Measurements from ENCODE around the gene MAP7D1.

The MAP7D1 gene

GRCh38 chr1:36126797-36127500 is 29.0 kb upstream of the MAP7D1 start:
- no peak for DNase-seq (ENCODE audit: low read depth in 2 of 2)

DNA sequence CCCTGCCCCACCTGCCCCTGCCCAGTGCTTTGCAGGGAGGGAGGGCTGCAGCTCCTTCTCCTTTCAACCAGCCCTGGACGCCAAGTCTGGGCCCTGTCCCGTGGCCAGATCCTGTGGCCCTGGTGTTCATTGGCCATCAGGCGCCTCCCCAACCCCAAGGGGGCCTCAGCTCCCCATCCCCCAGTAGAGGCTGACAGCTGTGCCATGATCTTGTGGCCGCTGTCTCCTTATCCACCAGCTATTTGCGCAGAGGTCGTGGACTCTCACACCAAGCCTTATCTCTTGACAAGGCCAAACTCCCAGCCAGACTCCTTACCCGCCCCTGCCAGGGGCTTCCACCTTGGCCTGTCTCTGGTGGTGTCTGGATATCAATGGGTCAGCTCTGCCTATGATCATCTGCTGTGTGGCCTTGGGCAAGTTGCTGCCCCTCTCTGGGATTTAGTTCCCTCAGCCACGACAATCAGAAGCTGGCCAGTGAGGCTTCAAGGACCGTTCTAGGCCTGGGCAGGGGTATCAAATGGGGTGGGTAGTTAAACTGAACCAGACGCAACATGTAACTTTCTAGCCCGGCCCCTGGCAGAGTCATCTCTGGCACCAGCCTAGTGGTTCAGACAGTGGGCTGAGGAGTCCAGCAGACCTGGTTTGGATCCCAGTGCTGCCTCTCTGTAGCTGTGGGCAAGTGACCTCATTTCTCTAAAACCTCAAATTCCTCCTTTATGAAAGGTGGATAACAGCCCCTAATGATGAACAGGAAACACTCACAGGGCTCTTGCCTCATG is 27.6 kb upstream of the MAP7D1 start:
- DNase-seq (ENCODE audit: low read depth in 2 of 2), result no peak

- no peak for DNase-seq (ENCODE audit: low read depth in 2 of 2)
Observed at GRCh38 chr1:36128905-36129206, 27.1 kb upstream of the MAP7D1 start.

DNA sequence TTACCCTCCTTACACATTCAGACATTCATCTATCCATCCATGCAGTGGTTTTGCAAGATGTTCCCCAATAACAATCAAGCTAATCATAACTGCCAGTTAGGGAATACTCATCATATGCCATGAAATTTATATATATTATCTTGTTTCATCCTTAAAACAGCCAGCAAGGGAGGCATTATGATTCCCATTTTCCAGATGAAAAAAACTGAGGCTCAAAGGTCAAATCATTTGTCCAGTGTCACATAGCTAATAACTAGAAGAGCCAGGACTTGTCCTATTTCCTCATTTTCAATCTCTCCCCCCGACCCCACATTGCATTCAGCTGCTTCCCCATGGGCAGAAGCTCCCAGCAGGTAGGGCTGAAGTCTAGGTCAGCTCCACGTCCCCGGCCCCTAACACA is 23.9 kb upstream of the MAP7D1 start:
- no peak for DNase-seq (ENCODE audit: low read depth in 2 of 2)

DNA sequence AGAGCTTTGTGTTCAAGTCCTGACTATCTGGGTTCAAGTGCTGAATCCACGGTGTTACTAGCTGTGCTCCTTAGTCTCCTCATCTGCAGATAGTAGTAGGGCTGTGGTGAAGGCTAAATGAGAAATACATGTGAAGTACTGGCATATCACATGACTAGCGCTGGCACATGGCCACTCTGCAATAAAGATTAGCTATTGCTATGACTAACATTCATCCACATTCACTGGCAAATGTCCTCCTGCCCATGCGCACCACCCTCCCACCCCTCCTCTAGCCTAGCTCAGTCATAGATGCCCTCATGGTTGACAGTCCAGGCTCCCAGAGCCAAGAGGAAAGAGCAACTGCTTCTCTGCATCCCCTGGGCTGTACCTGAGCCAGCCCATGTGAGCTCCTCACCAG is 22.5 kb upstream of the MAP7D1 start:
- no peak for DNase-seq (ENCODE audit: low read depth in 2 of 2)

- no peak for DNase-seq (ENCODE audit: low read depth in 2 of 2)
Observed at GRCh38 chr1:36134031-36134430, 21.9 kb upstream of the MAP7D1 start.

DNA sequence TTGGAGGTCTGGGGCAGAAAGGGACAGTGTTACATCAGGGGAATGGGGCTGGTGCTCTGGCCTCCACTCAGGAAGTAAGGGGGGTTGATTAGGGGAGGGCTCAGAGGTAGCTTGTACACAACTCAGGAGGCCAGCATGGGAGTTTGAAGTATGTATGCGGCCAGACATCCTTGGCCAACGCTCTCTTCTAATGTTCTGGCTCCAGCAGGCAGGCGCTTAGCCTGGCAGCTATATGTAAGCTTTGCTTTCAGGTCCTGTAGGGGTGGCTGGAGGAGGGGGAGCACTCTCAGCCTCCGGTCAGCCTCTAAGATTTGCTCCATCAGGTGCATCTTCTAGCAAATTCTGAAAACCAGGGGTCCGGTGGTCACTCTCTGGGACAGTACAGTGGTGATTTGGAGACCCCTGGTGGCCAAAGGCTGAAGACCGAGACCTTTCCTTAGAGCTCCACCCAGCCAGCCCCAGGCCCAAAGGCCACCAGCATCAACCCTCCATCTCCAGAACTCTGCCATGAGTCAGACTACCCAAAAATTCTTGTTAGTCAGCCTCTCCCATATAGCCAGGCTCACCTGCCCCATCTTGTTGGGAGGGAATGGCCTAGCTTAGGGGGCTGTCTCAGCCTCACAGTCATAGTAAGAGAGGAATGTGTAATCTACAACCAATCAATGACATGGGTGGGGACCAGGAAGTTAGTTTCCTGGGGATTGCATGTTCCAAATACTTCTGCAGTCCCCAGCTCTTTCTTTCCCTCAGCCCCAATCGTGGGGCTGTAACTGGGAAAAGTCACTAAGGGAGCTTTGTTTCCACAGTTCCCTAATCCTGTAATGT is 21.2 kb upstream of the MAP7D1 start:
- DNase-seq (ENCODE audit: low read depth in 2 of 2), result no peak

- DNase-seq (ENCODE audit: low read depth in 2 of 2), result no peak
Observed at GRCh38 chr1:36135330-36135667, 20.7 kb upstream of the MAP7D1 start.

DNA sequence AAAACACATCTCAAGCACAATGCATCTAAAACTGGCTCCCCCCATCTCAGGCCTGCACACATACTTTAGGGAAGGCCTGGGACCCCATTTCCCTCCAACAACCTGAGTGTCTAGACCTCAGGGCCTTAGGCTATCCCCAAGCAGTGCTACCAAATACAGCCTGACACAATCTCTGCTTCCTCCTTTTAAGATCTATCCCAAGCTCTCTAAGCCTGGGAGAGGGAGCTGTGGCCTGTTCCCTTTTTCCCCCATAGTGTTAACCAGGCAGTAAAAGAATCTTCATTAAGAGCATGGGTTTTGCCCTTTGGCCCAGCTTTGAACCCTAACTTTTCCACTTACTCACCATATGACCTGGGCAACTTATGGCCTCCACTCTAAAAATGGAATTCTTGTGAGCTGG is 20.2 kb upstream of the MAP7D1 start:
- no peak for DNase-seq (ENCODE audit: low read depth in 2 of 2)

- DNase-seq (ENCODE audit: low read depth in 2 of 2), result no peak
Observed at GRCh38 chr1:36136535-36136934, 19.4 kb upstream of the MAP7D1 start.

GRCh38 chr1:36137226-36137625 is 18.7 kb upstream of the MAP7D1 start:
- DNase-seq (ENCODE audit: low read depth in 2 of 2), result no peak

GRCh38 chr1:36137776-36138175 is 18.2 kb upstream of the MAP7D1 start:
- DNase-seq (ENCODE audit: low read depth in 2 of 2), result no peak

- no peak for DNase-seq (ENCODE audit: low read depth in 2 of 2)
Observed at GRCh38 chr1:36139521-36139920, 16.4 kb upstream of the MAP7D1 start.

GRCh38 chr1:36142121-36142520 is 13.8 kb upstream of the MAP7D1 start:
- DNase-seq (ENCODE audit: low read depth in 2 of 2), result no peak

DNA sequence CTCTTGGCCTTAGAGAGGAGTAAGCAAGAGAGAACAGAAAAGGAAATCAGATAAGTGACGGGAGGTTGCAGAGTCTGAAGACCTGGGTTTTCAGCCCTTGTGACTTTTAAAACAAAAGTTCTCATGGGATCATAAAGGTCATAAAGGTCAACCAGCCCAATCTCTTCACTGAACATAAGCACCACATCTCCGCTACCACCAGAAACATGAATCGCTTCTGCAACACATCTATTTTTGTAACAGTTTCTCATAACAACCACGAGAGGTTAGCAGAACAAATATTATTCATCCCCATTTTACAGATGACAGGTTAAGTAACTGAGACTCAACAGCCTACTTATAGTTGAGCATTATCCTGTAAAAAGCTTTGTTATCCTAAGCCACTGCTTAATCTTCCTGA is 12.5 kb upstream of the MAP7D1 start:
- DNase-seq (ENCODE audit: low read depth in 2 of 2), result no peak

DNA sequence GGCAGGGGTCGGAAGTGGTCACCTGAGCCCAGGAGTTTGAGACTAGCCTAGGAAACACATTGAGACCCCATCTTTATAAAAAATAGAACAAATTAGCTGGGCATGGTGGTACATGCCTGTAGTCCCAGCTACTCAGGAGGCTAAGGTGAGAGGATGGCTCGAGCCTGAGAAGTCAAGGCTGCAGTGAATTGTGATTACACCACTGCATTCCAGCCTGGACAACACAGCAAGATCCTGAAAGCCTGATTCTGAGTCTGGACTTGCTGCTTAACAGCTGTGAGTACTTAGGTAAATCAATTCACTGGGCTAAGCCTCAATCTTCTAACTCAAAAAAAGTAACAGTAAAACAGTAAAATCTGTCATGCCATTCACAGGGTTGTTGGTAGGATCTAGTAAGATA is 11.5 kb upstream of the MAP7D1 start:
- no peak for DNase-seq (ENCODE audit: low read depth in 2 of 2)

DNA sequence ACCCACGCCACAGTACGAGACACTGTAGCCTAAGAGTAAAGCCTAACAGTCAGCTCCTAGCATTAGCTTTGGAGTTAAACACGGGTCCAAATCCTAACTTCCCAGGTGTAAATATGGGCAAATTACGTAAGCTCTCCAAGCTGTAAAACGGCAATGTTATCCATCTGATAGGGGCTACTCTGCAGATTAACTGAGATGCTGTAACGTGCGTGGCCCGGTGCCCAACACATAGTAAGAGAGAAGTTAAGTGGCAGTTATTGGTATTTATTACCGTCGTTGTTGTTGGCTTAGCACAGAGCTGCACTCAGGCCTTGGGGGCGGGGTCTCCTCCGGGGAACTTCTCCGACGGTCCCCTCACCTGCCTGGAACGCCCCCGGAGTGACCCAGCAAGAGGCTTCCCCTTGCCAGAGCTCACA is 7.1 kb upstream of the MAP7D1 start:
- no peak for DNase-seq (ENCODE audit: low read depth in 2 of 2)

DNA sequence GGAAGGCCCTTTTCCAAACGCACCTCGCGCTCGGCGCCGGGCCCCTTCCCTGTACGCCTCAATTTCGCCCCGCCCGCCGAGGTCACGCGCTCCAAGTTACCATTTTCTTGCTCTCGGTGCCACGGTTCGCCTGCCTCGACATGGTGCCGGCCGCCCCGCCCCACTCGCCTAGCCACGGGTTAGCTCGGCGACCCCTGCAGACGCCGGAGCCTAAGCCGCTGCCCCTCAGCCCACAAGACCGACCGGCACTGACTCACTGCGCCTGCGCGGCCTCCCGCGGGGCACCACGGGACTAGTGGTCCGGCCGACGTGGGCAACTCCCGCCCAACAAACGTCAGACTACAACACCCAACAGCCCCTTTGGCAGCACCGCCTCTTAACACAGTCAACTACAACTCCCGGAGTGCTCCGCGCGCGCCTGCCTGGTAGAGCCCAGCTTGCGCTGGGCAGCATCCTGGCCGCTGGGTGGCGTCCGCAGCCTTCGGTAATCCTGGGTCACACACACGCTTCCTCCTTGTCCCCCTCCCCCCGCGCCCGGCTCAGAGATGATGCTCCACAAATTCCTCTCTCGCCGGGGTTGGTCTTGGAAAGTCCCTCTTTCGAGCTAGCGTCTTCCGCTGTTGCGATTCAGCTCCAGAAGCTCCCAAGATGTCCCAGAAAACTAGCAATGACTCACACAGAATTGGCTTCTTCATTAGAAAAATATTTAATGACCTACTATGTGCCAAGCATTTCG is 6.6 kb upstream of the MAP7D1 start, which contains the start of gene TRAPPC3:
TSS of gene TRAPPC3 (minus strand) at position 250 of the 736 bp plus-strand sequence. CDS start at position 142, 108 bp downstream.
- peak; percentile 100 for DNase-seq (ENCODE audit: low read depth in 2 of 2)

DNA sequence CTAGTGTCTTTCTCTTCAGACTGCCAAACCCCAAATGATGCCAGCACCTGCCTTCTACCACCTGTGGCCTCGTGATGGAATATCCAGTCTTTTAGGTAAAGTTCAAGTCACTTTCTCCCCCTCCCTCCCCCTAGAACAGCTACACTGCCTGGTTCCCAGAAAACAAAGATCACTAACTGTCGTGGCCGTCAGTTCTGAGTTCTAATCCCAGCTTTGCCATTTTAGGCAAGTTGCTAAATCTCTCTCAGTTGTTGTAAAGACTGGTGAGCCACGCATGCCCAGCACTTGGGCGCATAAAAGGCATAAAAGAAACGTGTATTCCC is 6.0 kb upstream of the MAP7D1 start:
- no peak for DNase-seq (ENCODE audit: low read depth in 2 of 2)

- DNase-seq (ENCODE audit: low read depth in 2 of 2), result peak; percentile 77 to 79
Observed at GRCh38 chr1:36150296-36151133, 5.4 kb upstream of the MAP7D1 start.

DNA sequence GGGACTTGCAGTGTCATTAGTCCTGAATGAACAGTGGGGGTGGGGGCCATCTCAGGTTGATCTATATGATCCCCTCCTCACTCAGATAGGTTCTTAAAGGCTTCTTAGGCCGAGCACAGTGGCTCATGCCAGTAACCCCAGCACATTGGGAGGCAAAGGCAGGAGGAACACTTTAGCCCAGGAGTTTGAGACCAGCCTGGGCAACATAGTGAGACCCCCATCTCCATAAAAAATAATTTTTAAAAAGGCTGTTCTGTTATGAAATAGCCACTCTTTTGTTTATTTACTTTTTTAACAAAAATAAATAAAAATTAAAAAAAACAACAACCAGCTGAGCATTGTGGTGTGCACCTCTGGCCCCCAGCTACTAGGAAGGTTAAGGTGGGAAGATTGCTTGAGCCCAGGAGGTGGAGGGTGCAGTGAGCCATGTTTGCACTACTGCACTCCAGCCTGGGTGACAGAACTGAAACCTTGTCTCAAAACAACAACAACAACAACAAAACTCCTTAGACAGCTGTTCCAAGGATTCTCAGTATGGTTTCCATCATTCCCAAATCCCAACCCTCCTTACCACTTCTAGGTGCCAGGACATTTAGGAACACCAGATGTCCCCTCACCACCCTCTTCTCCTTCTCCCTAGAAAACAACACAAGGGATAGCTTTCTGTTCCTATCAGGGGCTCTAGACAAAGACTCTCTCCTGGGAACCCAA is 4.7 kb upstream of the MAP7D1 start:
- DNase-seq (ENCODE audit: low read depth in 2 of 2), result no peak
